Neural crest cell (in vitro differentiated cells): Measurements from ENCODE around the gene SP110. TPM values are rescaled to one million over a fixed set of nuclear protein-coding genes. Genes with fewer than 3 reads are reported as not detected.

Source experiments
- DNase-seq: peaks from one replicate; pipeline ENCODE4 v3.0.0; 2021; ENCODE audit warnings: low read depth, mixed read lengths, low spot score
- H3K27ac Mint-ChIP-seq: one replicate; pipeline ENCODE4 v1.8.0; 2021; ENCODE audit warnings: mild to moderate bottlenecking, mixed read lengths; ENCODE audit not compliant: unreplicated experiment
- H3K27me3 Mint-ChIP-seq: 2 replicates; pipeline ENCODE4 v1.8.0; 2021; ENCODE audit warnings: low read depth, mild to moderate bottlenecking, mixed read lengths
- H3K36me3 Mint-ChIP-seq: 2 replicates; pipeline ENCODE4 v1.8.0; 2021; ENCODE audit warnings: low read depth, mild to moderate bottlenecking, mixed read lengths
- H3K4me1 Mint-ChIP-seq: 2 replicates; pipeline ENCODE4 v1.8.0; 2021; ENCODE audit warnings: mixed read lengths
- H3K4me3 Mint-ChIP-seq: one replicate; pipeline ENCODE4 v1.8.0; 2021; ENCODE audit warnings: mild to moderate bottlenecking, mixed read lengths
- H3K9me3 Mint-ChIP-seq: 2 replicates; pipeline ENCODE4 v1.8.0; 2021; ENCODE audit warnings: mixed read lengths
- CTCF ChIP-seq: fragments of 200-600 bp; sonication (generic); conservative IDR thresholded peaks from 2 replicates; pipeline ENCODE4 v1.5.0; 2021; ENCODE audit warnings: antibody characterized with exemption, mild to moderate bottlenecking
- total RNA-seq: library from RNA; stranded (reverse); gene quantifications from 2 replicates; pipeline ENCODE4 v1.2.1, GENCODE V29; 2021

SP110 gene
- total RNA-seq, 1 donor from 2014 or later = 5.3 TPM

- no peak for DNase-seq
- Mint-ChIP-seq H3K27me3 (no peaks in the 10 kb centered on the region), H3K36me3 (peaks cover 4% of the 10 kb centered on the region), H3K9me3 (no peaks in the 10 kb centered on the region), H3K27ac (no peak overlapping the region), H3K4me3 (no peak overlapping the region), H3K4me1 (peaks cover 17% of the 10 kb centered on the region)
- TF ChIP-seq CTCF = no peak
Observed at GRCh38 chr2:230216489-230216888, 3.3 kb downstream of the SP110 start.

DNA sequence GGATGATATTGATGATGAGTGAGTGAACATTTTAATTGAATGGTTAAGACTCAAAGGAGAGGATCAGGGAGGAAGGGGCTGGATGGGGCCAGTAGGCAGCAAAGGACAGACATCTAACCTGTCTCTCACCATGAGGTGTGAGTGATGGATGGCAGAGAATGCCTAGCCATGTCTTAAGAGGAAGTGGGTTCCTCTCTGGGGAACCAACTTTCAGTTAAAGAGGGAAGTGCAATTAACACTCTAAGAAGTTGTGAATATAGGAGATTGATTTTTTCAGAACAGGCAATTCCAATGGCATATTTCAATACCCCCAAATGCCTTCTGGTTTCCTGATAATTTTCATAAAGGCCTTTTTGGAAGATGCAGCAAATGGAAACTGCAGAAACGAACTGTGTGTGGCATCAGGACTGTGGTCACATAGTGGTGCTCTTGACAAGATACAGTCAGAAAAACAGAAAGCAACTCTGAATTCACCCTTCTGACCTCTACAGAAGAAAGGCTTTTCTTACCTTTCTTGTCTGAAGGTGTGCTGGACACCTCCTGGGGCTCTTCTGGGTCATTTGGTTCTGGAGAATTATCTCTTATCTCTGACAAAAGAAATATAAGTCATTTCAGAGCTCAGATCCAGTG, 10.2 kb downstream of the SP110 start:
- Mint-ChIP-seq H3K9me3 (no peaks in the 10 kb centered on the region), H3K27me3 (no peaks in the 10 kb centered on the region), H3K4me3 (no peak overlapping the region), H3K27ac (no peak overlapping the region), H3K4me1 (no peaks in the 10 kb centered on the region), H3K36me3 (peaks cover 5% of the 10 kb centered on the region)
- DNase-seq = no peak
- no peak for TF ChIP-seq CTCF

- no peak for DNase-seq
- Mint-ChIP-seq H3K4me1 (no peaks in the 10 kb centered on the region), H3K9me3 (no peaks in the 10 kb centered on the region), H3K4me3 (no peak overlapping the region), H3K27me3 (no peaks in the 10 kb centered on the region), H3K27ac (no peak overlapping the region), H3K36me3 (peaks cover 5% of the 10 kb centered on the region)
- no peak for TF ChIP-seq CTCF
Observed at GRCh38 chr2:230208576-230208975, 11.2 kb downstream of the SP110 start.

GRCh38 chr2:230205721-230206120, 14.1 kb downstream of the SP110 start:
- H3K27me3 Mint-ChIP-seq = no peaks in the 10 kb centered on the region
- H3K9me3 Mint-ChIP-seq = peaks cover 2% of the 10 kb centered on the region
- DNase-seq = no peak
- TF ChIP-seq CTCF = no peak
- no peak overlapping the region for H3K27ac Mint-ChIP-seq
- no peak overlapping the region for H3K4me3 Mint-ChIP-seq
- no peaks in the 10 kb centered on the region for H3K4me1 Mint-ChIP-seq
- peaks cover 14% of the 10 kb centered on the region for H3K36me3 Mint-ChIP-seq

DNA sequence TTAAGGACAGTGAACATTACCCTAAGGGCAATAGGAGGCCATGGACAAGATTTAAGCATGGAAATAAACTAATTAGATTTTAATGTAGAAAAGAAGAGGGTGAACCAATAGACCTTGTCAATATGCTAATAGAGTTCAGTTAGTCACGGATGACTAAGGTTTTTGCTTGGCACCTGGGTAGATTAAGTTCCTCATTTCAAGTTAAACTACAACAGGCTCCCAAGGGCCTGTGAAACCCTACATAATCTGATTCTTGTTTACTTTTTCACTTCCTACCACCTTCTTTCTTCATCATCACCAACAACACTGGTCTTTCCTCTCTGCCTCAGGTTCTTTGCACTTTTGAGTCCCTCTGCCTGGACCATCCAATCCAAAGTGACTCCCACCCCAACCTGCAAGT, 14.8 kb downstream of the SP110 start:
- Mint-ChIP-seq H3K9me3 (peaks cover 2% of the 10 kb centered on the region), H3K4me3 (no peak overlapping the region), H3K4me1 (no peaks in the 10 kb centered on the region), H3K27ac (no peak overlapping the region), H3K27me3 (no peaks in the 10 kb centered on the region), H3K36me3 (peaks cover 14% of the 10 kb centered on the region)
- no peak for TF ChIP-seq CTCF
- DNase-seq = no peak
